H9 (cell line): ENCODE data around the gene DLEC1. TPM values are rescaled to one million over a fixed set of nuclear protein-coding genes. Genes with fewer than 3 reads are reported as not detected.

Experiments
- DNase-seq: peaks from one replicate; pipeline ENCODE4 v3.0.0-alpha.2; 2017
- H2AFZ ChIP-seq: one replicate; pipeline ENCODE4 v1.6.1; 2013; ENCODE audit warnings: mild to moderate bottlenecking, low read length, control low read depth, moderate library complexity
- H2AK5ac ChIP-seq: 2 replicates; pipeline ENCODE4 v1.6.1; 2013; ENCODE audit warnings: low read length, control low read depth, mixed read lengths; ENCODE audit not compliant: insufficient read length
- H2BK120ac ChIP-seq: one replicate; pipeline ENCODE4 v1.6.1; 2013; ENCODE audit warnings: low read depth, mild to moderate bottlenecking, low read length, control low read depth, inconsistent platforms; ENCODE audit not compliant: poor library complexity, severe bottlenecking
- H2BK12ac ChIP-seq: 2 replicates; pipeline ENCODE4 v1.6.1; 2013; ENCODE audit warnings: low read length, control low read depth, mixed read lengths, low read depth; ENCODE audit not compliant: insufficient read length
- H2BK15ac ChIP-seq: 2 replicates; pipeline ENCODE4 v1.6.1; 2013; ENCODE audit warnings: low read depth, low read length, control low read depth
- H2BK20ac ChIP-seq: one replicate; pipeline ENCODE4 v1.6.1; 2013; ENCODE audit warnings: low read depth, mild to moderate bottlenecking, low read length, control low read depth, inconsistent platforms; ENCODE audit not compliant: poor library complexity, severe bottlenecking
- H2BK5ac ChIP-seq: 2 replicates; pipeline ENCODE4 v1.6.1; 2013; ENCODE audit warnings: low read length, control low read depth, mixed read lengths; ENCODE audit not compliant: insufficient read length
- H3K14ac ChIP-seq: 2 replicates; pipeline ENCODE4 v1.6.1; 2013; ENCODE audit warnings: low read length, control low read depth; ENCODE audit not compliant: insufficient read depth
- H3K18ac ChIP-seq: 2 replicates; pipeline ENCODE4 v1.6.1; 2013; ENCODE audit warnings: low read depth, mild to moderate bottlenecking, mixed read lengths, low read length, control low read depth; ENCODE audit not compliant: insufficient read length
- H3K23ac ChIP-seq: 2 replicates; pipeline ENCODE4 v1.6.1; 2013; ENCODE audit warnings: low read length, control low read depth, mixed read lengths, low read depth; ENCODE audit not compliant: insufficient read length
- H3K23me2 ChIP-seq: 2 replicates; pipeline ENCODE4 v1.6.1; 2013; ENCODE audit warnings: low read depth, mild to moderate bottlenecking, mixed read lengths, low read length, control low read depth; ENCODE audit not compliant: insufficient read length, poor library complexity, severe bottlenecking
- H3K27ac ChIP-seq: 2 replicates; pipeline ENCODE4 v1.5.1; 2013; ENCODE audit warnings: low read length, control low read depth, mixed read lengths, low read depth; ENCODE audit not compliant: insufficient read length
- H3K27me3 ChIP-seq: 2 replicates; pipeline ENCODE4 v1.6.1; 2013; ENCODE audit warnings: low read length, control low read depth, inconsistent platforms; ENCODE audit not compliant: insufficient read depth
- H3K4ac ChIP-seq: 2 replicates; pipeline ENCODE4 v1.6.1; 2013; ENCODE audit warnings: low read depth, mild to moderate bottlenecking, control low read depth, inconsistent platforms, low read length, moderate library complexity
- H3K4me1 ChIP-seq: 2 replicates; pipeline ENCODE4 v1.6.1; 2013; ENCODE audit warnings: low read length, control low read depth, inconsistent platforms; ENCODE audit not compliant: insufficient read depth
- H3K4me2 ChIP-seq: 2 replicates; pipeline ENCODE4 v1.6.1; 2013; ENCODE audit warnings: low read length, control low read depth, mixed read lengths; ENCODE audit not compliant: insufficient read length, insufficient read depth
- H3K56ac ChIP-seq: 2 replicates; pipeline ENCODE4 v1.6.1; 2013; ENCODE audit warnings: low read depth, mild to moderate bottlenecking, mixed read lengths, low read length, control low read depth; ENCODE audit not compliant: insufficient read length
- H3K79me1 ChIP-seq: 2 replicates; pipeline ENCODE4 v1.6.1; 2013; ENCODE audit warnings: low read depth, mild to moderate bottlenecking, moderate library complexity, low read length, control low read depth, inconsistent platforms; ENCODE audit not compliant: insufficient read depth, poor library complexity, severe bottlenecking
- H3K79me2 ChIP-seq: 2 replicates; pipeline ENCODE4 v1.6.1; 2013; ENCODE audit warnings: low read length, control low read depth, inconsistent platforms; ENCODE audit not compliant: insufficient read depth
- H3K9ac ChIP-seq: 2 replicates; pipeline ENCODE4 v1.6.1; 2013; ENCODE audit warnings: low read length, control low read depth, mixed read lengths; ENCODE audit not compliant: insufficient read length; ENCODE audit errors: extremely low read depth
- H3K9me3 ChIP-seq: one replicate; pipeline ENCODE4 v1.6.1; 2013; ENCODE audit warnings: low read depth, low read length, inconsistent platforms; ENCODE audit not compliant: control insufficient read depth
- H3T11ph ChIP-seq: one replicate; pipeline ENCODE4 v1.6.1; 2013; ENCODE audit warnings: mild to moderate bottlenecking, low read length, control low read depth, inconsistent platforms
- H4K20me1 ChIP-seq: one replicate; pipeline ENCODE4 v1.6.1; 2013; ENCODE audit not compliant: control insufficient read depth, insufficient read length, insufficient read depth
- H4K5ac ChIP-seq: 2 replicates; pipeline ENCODE4 v1.6.1; 2013; ENCODE audit warnings: low read depth, mild to moderate bottlenecking, mixed read lengths, low read length, control low read depth; ENCODE audit not compliant: insufficient read length
- H4K8ac ChIP-seq: replicated peaks from 2 replicates; pipeline ENCODE4 v1.6.1; 2013; ENCODE audit warnings: low read length, control low read depth, mixed read lengths, low read depth; ENCODE audit not compliant: insufficient read length
- H4K91ac ChIP-seq: 2 replicates; pipeline ENCODE4 v1.6.1; 2013; ENCODE audit warnings: low read depth, mild to moderate bottlenecking, moderate library complexity, mixed read lengths, low read length, control low read depth; ENCODE audit not compliant: insufficient read length
- H3K27ac Mint-ChIP-seq, 3 experiments: 2 replicates in 2 of 3; 3 replicates in 1 of 3; pipeline ENCODE4 v1.8.0; 2020 to 2021; ENCODE audit warnings: mixed read lengths in 3 of 3, mild to moderate bottlenecking in 1 of 3, moderate library complexity in 1 of 3
- H3K27me3 Mint-ChIP-seq: 2 replicates; pipeline ENCODE4 v1.8.0; 2021; ENCODE audit warnings: low read depth, mild to moderate bottlenecking, moderate library complexity, mixed read lengths
- H3K36me3 Mint-ChIP-seq, 3 experiments: 2 replicates in 2 of 3; 3 replicates in 1 of 3; pipeline ENCODE4 v1.8.0; 2020 to 2021; ENCODE audit warnings: low read depth in 3 of 3, mixed read lengths in 3 of 3; ENCODE audit not compliant: insufficient read depth in 1 of 3
- H3K4me1 Mint-ChIP-seq, 2 experiments: 2 replicates each; pipeline ENCODE4 v1.8.0; 2020; ENCODE audit warnings: mixed read lengths in 2 of 2
- H3K4me3 Mint-ChIP-seq, 2 experiments: 2 replicates in 1 of 2; 3 replicates in 1 of 2; pipeline ENCODE4 v1.8.0; 2020 to 2021; ENCODE audit warnings: mild to moderate bottlenecking in 2 of 2, mixed read lengths in 2 of 2, moderate library complexity in 1 of 2
- H3K9me3 Mint-ChIP-seq, 2 experiments: 2 replicates in 1 of 2; 3 replicates in 1 of 2; pipeline ENCODE4 v1.8.0; 2020; ENCODE audit warnings: mild to moderate bottlenecking in 2 of 2, mixed read lengths in 2 of 2, moderate library complexity in 1 of 2
- WGBS: extraction: QIAGEN DNeasy Blood & Tissue Kit; methylation state at CpG from one replicate; pipeline ENCODE4 v1.1.7; 2013; ENCODE audit warnings: missing lambda C conversion rate, low lambda C conversion rate, mixed read lengths; ENCODE audit not compliant: insufficient read length; ENCODE audit errors: extremely low coverage; 5-methylcytosine and 5-hydroxymethylcytosine counted together
- total RNA-seq: library from RNA; stranded (reverse); gene quantifications from 2 replicates; pipeline ENCODE4 v1.2.1, GENCODE V29; 2021
- TF ChIP-seq, protein P1 (sequence below): fragments of 200-600 bp; sonication (generic); conservative IDR thresholded peaks from 3 replicates; pipeline ENCODE4 v1.8.0; 2021; ENCODE audit warnings: antibody characterized with exemption, mild to moderate bottlenecking

DLEC1 gene
- total RNA-seq, 1 experiment from 2014 or later: 2.1 TPM

DNA sequence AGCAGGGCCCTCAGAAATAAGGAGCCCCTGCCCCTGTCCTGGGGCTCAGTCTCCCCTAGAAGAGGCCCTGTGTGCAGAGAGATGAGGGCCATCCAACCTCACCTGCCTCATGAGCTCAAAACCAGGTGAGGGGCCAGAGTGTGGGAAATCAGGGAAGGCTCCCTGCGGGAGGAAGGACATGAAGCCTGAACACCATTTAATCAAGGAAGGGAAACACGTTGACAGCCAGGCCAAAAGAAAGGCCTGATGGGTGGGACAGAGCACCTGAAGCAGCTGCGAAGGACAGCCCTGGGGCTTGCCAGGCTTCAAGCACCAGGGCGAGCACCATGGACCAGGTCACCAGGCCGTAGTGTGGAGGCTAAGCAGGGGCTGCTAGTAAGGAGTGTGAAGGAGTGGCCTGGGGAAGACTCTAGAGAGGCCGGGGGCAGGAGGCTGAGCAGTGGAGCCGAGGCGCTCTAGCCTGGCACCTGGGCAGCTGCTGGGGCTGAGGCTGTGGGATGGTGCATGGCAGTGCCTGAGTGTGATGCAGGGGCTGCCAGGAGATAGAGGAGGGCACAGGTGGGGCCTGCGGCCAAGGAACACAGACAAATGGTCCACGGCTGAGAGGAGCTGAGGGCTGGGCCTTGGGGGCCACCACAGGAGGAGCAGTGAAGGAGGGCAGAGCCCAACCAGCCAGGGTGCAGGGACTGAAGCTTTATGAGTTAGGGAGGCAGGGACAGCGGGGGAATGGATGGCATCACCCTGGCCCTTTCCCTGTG, 81.9 kb downstream of the DLEC1 start:
- H3K9ac ChIP-seq: no peak overlapping the region
- no peaks in the 10 kb centered on the region for H3K9me3 ChIP-seq
- H4K20me1 ChIP-seq: no peaks in the 10 kb centered on the region
- no peak overlapping the region for H3K18ac ChIP-seq
- no peak overlapping the region for H2BK5ac ChIP-seq
- no peak overlapping the region for H3K14ac ChIP-seq
- no peak overlapping the region for H2AK5ac ChIP-seq
- H3K4me2 ChIP-seq: no peak overlapping the region
- H3K36me3 Mint-ChIP-seq: peaks cover 33 to 71% (median 50%) of the 10 kb centered on the region in 3 experiments; a peak in 6 of 7 replicates
- H3K79me1 ChIP-seq: no peaks in the 10 kb centered on the region
- H2BK120ac ChIP-seq: no peak overlapping the region
- no peaks in the 10 kb centered on the region for H3K23me2 ChIP-seq
- no peak overlapping the region for H3T11ph ChIP-seq
- no peak overlapping the region for H2AFZ ChIP-seq
- H3K4me3 Mint-ChIP-seq: no peak overlapping the region
- no peaks in the 10 kb centered on the region; a peak in 1 of 5 replicates for H3K9me3 Mint-ChIP-seq
- no CpG with 5 or more reads among the region's 11 CpGs for WGBS
- no peak overlapping the region for H3K4ac ChIP-seq
- H4K8ac ChIP-seq: no peak overlapping the region
- H3K27ac Mint-ChIP-seq: peak overlapping the region in 1 of 3 experiments; percentile 82; a peak in 1 of 7 replicates
- no peak overlapping the region for H2BK15ac ChIP-seq
- DNase-seq: peak; percentile 26
- H3K23ac ChIP-seq: no peak overlapping the region
- no peak overlapping the region for H3K27ac ChIP-seq
- H3K79me2 ChIP-seq: no peaks in the 10 kb centered on the region
- H4K91ac ChIP-seq: no peak overlapping the region
- H3K27me3 ChIP-seq: no peaks in the 10 kb centered on the region
- H3K4me1 ChIP-seq: no peaks in the 10 kb centered on the region
- peaks cover 6% of the 10 kb centered on the region for H3K27me3 Mint-ChIP-seq
- H4K5ac ChIP-seq: no peak overlapping the region
- no peak overlapping the region for H2BK20ac ChIP-seq
- peaks cover 0 to 3% of the 10 kb centered on the region in 2 experiments; a peak in 1 of 4 replicates for H3K4me1 Mint-ChIP-seq
- H3K56ac ChIP-seq: no peak overlapping the region
- no peak overlapping the region for H2BK12ac ChIP-seq
- TF ChIP-seq, protein P1, sequence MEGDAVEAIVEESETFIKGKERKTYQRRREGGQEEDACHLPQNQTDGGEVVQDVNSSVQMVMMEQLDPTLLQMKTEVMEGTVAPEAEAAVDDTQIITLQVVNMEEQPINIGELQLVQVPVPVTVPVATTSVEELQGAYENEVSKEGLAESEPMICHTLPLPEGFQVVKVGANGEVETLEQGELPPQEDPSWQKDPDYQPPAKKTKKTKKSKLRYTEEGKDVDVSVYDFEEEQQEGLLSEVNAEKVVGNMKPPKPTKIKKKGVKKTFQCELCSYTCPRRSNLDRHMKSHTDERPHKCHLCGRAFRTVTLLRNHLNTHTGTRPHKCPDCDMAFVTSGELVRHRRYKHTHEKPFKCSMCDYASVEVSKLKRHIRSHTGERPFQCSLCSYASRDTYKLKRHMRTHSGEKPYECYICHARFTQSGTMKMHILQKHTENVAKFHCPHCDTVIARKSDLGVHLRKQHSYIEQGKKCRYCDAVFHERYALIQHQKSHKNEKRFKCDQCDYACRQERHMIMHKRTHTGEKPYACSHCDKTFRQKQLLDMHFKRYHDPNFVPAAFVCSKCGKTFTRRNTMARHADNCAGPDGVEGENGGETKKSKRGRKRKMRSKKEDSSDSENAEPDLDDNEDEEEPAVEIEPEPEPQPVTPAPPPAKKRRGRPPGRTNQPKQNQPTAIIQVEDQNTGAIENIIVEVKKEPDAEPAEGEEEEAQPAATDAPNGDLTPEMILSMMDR: no peak
